Right atrium auricular region (tissue), 2 donors: ENCODE measurements around the gene ACADVL. TPM values are rescaled to one million over a fixed set of nuclear protein-coding genes. Genes with fewer than 3 reads are reported as not detected.

Experiments
- DNase-seq: peaks from one replicate; pipeline ENCODE4 v3.0.0-alpha.2; 2019; ENCODE audit warnings: low spot score
- H3K27ac ChIP-seq, 2 donors: fragments of 200-600 bp; sonication (generic); 1 replicate in 1 of 2; 2 replicates in 1 of 2; pipeline ENCODE4 v1.5.1; 2016 to 2019
- H3K27me3 ChIP-seq, 2 donors: fragments of 200-600 bp; sonication (generic); one replicate each; pipeline versions ENCODE4 v1.5.1 to v1.6.0; 2017 to 2019
- H3K36me3 ChIP-seq: fragments of 200-600 bp; sonication (generic); one replicate; pipeline ENCODE4 v1.5.1; 2016
- H3K4me1 ChIP-seq, 2 donors: fragments of 200-600 bp; sonication (generic); one replicate each; pipeline versions ENCODE4 v1.5.1 to v1.6.0; 2017 to 2019
- H3K4me3 ChIP-seq, 2 donors: fragments of 200-600 bp; sonication (generic); 1 replicate in 1 of 2; 2 replicates in 1 of 2; pipeline ENCODE4 v1.5.1; 2017 to 2019; ENCODE audit warnings: mild to moderate bottlenecking in 1 of 2, moderate library complexity in 1 of 2
- H3K9me3 ChIP-seq, 2 donors: fragments of 200-600 bp; sonication (generic); one replicate each; pipeline ENCODE4 v1.5.1; 2019
- total RNA-seq, 2 donors: library from RNA; depleted of rRNA; stranded (reverse); fragments of >200 nt; gene quantifications; one replicate each; pipeline ENCODE4 v1.1.0, GENCODE V29; 2016
- TF ChIP-seq, protein P1 (sequence below), 2 donors: fragments of 200-600 bp; sonication (generic); IDR thresholded peaks; one replicate each; pipeline ENCODE4 v1.5.1; 2019; ENCODE audit warnings: antibody characterized with exemption in 2 of 2

ACADVL gene
- total RNA-seq, 2 donors from 2014 or later: 695 to 758 TPM

DNA sequence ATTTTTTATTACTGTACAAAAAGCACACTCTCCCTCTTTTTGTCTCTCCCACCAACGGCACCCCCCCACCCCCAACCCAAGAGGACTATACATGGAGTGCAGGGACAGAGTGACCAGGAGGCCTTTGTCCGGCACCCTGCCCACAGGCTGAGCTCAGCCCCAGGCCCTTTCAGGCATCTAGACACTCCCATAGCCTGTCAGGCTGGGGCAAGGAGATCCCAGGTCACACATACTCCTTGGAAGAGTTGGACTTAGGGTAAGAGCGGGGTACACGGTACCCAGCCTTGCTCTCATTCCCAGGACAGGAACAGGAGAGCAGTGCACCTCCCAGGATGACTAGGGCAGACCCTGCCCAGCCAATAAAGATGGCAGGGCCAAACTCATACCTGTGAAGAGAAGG lies 40.4 kb downstream of the ACADVL start:
- TF ChIP-seq, protein P1, sequence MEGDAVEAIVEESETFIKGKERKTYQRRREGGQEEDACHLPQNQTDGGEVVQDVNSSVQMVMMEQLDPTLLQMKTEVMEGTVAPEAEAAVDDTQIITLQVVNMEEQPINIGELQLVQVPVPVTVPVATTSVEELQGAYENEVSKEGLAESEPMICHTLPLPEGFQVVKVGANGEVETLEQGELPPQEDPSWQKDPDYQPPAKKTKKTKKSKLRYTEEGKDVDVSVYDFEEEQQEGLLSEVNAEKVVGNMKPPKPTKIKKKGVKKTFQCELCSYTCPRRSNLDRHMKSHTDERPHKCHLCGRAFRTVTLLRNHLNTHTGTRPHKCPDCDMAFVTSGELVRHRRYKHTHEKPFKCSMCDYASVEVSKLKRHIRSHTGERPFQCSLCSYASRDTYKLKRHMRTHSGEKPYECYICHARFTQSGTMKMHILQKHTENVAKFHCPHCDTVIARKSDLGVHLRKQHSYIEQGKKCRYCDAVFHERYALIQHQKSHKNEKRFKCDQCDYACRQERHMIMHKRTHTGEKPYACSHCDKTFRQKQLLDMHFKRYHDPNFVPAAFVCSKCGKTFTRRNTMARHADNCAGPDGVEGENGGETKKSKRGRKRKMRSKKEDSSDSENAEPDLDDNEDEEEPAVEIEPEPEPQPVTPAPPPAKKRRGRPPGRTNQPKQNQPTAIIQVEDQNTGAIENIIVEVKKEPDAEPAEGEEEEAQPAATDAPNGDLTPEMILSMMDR (IDR thresholded peaks at IDR 0.05): no peak

DNA sequence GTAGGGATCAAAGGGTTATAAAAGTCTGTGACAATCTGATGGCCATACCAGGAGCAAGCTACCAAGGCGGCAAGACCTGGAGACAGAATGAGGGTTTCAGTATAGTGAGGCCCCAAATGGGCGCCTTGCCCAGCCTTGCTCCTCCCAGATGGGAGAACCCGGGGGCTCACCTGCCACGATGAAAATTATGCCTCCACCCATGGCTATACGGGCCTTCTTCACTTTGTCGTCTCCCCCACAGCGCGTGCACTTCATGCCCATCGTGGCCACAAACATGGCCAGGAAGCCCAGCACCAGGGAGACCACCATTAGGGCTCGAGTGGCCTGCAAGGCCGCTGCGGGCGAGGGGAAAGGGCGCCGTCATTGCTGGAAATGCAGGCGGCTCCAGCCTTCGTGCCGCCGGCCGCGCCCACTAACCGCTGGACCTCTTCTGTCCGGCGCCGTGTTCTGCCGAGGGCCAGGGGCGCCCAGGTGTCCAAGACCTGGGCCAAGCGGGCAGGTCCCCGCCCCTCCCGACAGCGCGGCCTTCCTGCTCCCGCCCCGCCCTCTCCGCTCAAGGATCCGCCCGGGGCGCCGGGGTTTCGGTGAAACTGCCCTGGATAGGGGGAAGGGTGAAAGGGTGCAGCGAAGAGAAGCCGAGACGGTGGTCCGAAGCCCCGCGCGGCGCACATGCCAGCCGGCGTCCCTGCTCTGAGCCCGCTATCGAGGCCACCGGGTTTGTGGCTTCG lies 41.1 kb downstream of the ACADVL start:
- Histone ChIP-seq H3K27ac (no peak overlapping the region), H3K4me3 (peak overlapping the region; percentile 22 to 54), H3K36me3 (peaks cover 33% of the 10 kb centered on the region), H3K4me1 (peaks cover 0 to 30% of the 10 kb centered on the region in 2 donors), H3K27me3 (peaks cover 11 to 34% of the 10 kb centered on the region in 2 donors), H3K9me3 (no peaks in the 10 kb centered on the region)
- no peak for DNase-seq
- TF ChIP-seq, protein P1 (IDR thresholded peaks at IDR 0.05): no peak

More for the DNA sequence above, 40.4 kb downstream of the ACADVL start:
- DNase-seq: no peak
- H3K9me3 ChIP-seq: no peaks in the 10 kb centered on the region
- H3K27ac ChIP-seq: no peak overlapping the region
- no peak overlapping the region for H3K4me3 ChIP-seq
- H3K27me3 ChIP-seq: peaks cover 11 to 34% of the 10 kb centered on the region in 2 donors
- H3K36me3 ChIP-seq: peaks cover 39% of the 10 kb centered on the region
- peaks cover 0 to 30% of the 10 kb centered on the region in 2 donors for H3K4me1 ChIP-seq

DNA sequence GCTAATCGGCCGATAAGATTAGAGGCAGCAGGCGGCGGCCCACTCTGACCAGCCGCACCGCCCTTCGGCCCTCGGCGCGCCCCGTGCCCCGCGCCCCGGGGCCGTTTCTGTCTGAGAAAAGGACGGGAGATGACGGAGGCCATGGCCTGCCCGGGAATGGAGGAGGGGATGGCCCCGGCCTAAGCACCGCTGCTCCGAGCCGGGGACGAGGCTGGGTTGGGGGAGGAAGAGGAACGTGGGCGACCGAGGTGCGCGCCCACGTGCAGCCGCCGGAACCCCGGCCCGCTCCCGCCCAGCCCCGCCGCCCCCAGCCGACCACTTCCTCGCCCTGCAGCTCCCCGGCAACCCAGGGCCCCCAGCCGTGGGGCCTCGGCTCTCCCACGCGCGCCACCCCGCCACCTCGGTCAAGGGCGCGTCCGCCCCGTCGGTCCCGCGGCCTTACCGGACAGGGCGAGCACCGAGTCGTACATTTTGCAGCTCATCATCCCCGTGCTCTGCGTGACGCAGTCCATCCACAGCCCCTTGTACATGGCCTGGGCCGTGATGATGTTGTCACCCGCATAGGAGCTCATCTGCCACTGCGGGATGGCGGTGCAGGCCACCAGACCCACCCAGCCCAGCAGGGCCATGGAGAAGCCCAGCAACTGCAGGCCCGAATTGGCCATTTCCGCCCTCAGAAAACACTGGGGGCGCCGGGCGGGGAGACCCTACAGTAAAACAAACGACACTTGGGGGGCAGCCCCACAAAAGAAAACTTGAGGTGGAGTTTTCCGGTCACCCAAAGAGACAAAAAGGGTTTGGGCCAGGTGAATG lies 41.8 kb downstream of the ACADVL start:
- DNase-seq: no peak
- peak overlapping the region; percentile 22 to 54 for H3K4me3 ChIP-seq

DNA sequence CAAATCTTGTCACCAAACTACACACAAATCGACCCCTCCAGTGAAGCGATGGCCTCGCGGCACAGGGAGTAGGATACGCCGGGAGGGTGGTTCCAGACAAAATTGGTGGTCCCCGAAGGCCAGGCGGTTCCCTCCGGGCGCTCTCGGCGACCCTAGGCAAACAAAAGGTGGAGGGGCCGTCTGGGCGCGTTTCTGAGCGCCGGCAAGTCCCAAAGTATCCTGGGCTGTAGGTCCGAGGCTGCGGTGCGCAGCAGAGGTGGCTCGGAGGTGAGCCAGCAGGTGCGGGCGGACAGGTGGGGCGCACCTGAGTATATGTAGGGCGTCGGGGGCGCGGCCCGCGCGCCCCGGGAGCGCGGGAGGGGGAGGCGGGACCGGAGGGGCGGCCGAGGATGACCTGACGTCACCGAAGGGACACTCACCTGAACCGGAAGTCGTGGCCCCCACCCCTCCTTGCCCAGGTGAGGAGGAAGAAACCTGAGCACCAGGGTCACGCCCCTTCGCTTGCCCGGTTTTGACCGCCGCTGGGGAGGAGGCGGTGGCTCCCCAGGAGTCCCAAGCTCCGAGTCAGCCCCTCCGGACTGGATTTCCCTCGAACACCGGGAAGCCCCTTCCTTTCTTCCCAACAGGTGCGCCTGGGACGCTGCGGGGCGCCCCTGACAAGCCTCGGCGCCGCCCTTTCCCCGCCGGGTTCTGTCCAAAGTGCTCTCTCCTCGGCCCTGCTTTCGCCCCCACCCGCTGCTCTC lies 42.6 kb downstream of the ACADVL start, which contains the start of gene CLDN7:
Gene CLDN7, minus strand, starts transcription at position 287 of the 743 bp plus-strand sequence. CDS start 435 bp downstream, outside the sequence.
- no peak for DNase-seq
- peaks cover 18% of the 10 kb centered on the region for H3K36me3 ChIP-seq
- H3K27me3 ChIP-seq: peaks cover 11 to 34% of the 10 kb centered on the region in 2 donors
- H3K4me3 ChIP-seq: peak within 1 kb of the TSS; percentile 22 to 54
- TF ChIP-seq, protein P1 (IDR thresholded peaks at IDR 0.05): no peak
- H3K9me3 ChIP-seq: no peaks in the 10 kb centered on the region
- no peak within 1 kb of the TSS for H3K27ac ChIP-seq
- peaks cover 0 to 30% of the 10 kb centered on the region in 2 donors for H3K4me1 ChIP-seq

More for the DNA sequence above, 41.8 kb downstream of the ACADVL start:
- TF ChIP-seq, protein P1 (IDR thresholded peaks at IDR 0.05): no peak
- Histone ChIP-seq H3K9me3 (no peaks in the 10 kb centered on the region), H3K4me1 (peaks cover 0 to 30% of the 10 kb centered on the region in 2 donors), H3K36me3 (peaks cover 25% of the 10 kb centered on the region), H3K27me3 (peaks cover 11 to 34% of the 10 kb centered on the region in 2 donors), H3K27ac (no peak overlapping the region)
